BLaER1 (cell line): ENCODE results near the gene UBXN2A.

ENCODE experiments used
- H3K27ac ChIP-seq: shearing (Covaris generic); formaldehyde crosslinking; 2 replicates; pipeline ENCODE4 v1.8.1; 2022
- H3K27me3 ChIP-seq: shearing (Covaris generic); formaldehyde crosslinking; 2 replicates; pipeline ENCODE4 v1.8.1; 2022
- H3K36me3 ChIP-seq: shearing (Covaris generic); formaldehyde crosslinking; 2 replicates; pipeline ENCODE4 v1.8.1; 2022
- H3K4me1 ChIP-seq: shearing (Covaris generic); formaldehyde crosslinking; 2 replicates; pipeline ENCODE4 v1.8.1; 2022
- H3K4me2 ChIP-seq: shearing (Covaris generic); formaldehyde crosslinking; 2 replicates; pipeline ENCODE4 v1.8.1; 2022
- H3K4me3 ChIP-seq: shearing (Covaris generic); formaldehyde crosslinking; 2 replicates; pipeline ENCODE4 v1.8.1; 2022
- H3K9ac ChIP-seq: shearing (Covaris generic); formaldehyde crosslinking; 2 replicates; pipeline ENCODE4 v1.8.1; 2022
- H3K9me3 ChIP-seq: shearing (Covaris generic); formaldehyde crosslinking; 2 replicates; pipeline ENCODE4 v1.8.1; 2022
- H4K20me1 ChIP-seq: shearing (Covaris generic); formaldehyde crosslinking; 2 replicates; pipeline ENCODE4 v1.8.1; 2022
- Cebpa-rat ChIP-seq: shearing (Covaris generic); IDR thresholded peaks from 2 replicates; pipeline ENCODE4 v1.8.1; 2022

Gene UBXN2A

GRCh38 chr2:23939987-23940717 is at the start of gene UBXN2A:
TSS of gene UBXN2A (plus strand) at chr2:23940463. CDS start at chr2:23958315, 17,852 bp downstream.
- H3K36me3 ChIP-seq = peaks cover 13% of the 10 kb centered on the region
- H3K4me1 ChIP-seq = peaks cover 32% of the 10 kb centered on the region
- peak within 1 kb of the TSS; percentile 85 for H3K4me2 ChIP-seq
- H4K20me1 ChIP-seq = peaks cover 41% of the 10 kb centered on the region
- H3K27ac ChIP-seq = peak within 1 kb of the TSS; percentile 93
- no peak for TF ChIP-seq Cebpa-rat
- peak within 1 kb of the TSS; percentile 91 for H3K4me3 ChIP-seq
- H3K9me3 ChIP-seq = no peaks in the 10 kb centered on the region
- no peaks in the 10 kb centered on the region for H3K27me3 ChIP-seq
- H3K9ac ChIP-seq = peak within 1 kb of the TSS; percentile 96

GRCh38 chr2:23900133-23900532 is 40.1 kb upstream of the UBXN2A start:
- Histone ChIP-seq H3K9ac (no peak overlapping the region), H3K4me2 (no peak overlapping the region), H3K27ac (no peak overlapping the region), H3K4me3 (no peak overlapping the region), H3K4me1 (no peaks in the 10 kb centered on the region), H3K27me3 (no peaks in the 10 kb centered on the region), H4K20me1 (peaks cover 82% of the 10 kb centered on the region), H3K9me3 (peaks cover 23% of the 10 kb centered on the region), H3K36me3 (peaks cover 5% of the 10 kb centered on the region; the same call in 1 of the 2 replicates)
- no peak for TF ChIP-seq Cebpa-rat

GRCh38 chr2:23900541-23901322 is 39.5 kb upstream of the UBXN2A start:
- Histone ChIP-seq H3K36me3 (peaks cover 3% of the 10 kb centered on the region; the same call in 1 of the 2 replicates), H4K20me1 (peaks cover 86% of the 10 kb centered on the region), H3K4me1 (no peaks in the 10 kb centered on the region), H3K4me3 (no peak overlapping the region), H3K9ac (no peak overlapping the region), H3K4me2 (no peak overlapping the region), H3K27me3 (no peaks in the 10 kb centered on the region), H3K9me3 (peaks cover 23% of the 10 kb centered on the region), H3K27ac (no peak overlapping the region)
- no peak for TF ChIP-seq Cebpa-rat

- Histone ChIP-seq H4K20me1 (peaks cover 79% of the 10 kb centered on the region), H3K27me3 (no peaks in the 10 kb centered on the region), H3K9me3 (peaks cover 23% of the 10 kb centered on the region), H3K9ac (no peak overlapping the region), H3K4me3 (no peak overlapping the region), H3K36me3 (no peaks in the 10 kb centered on the region), H3K4me2 (no peak overlapping the region), H3K4me1 (no peaks in the 10 kb centered on the region), H3K27ac (no peak overlapping the region)
- no peak for TF ChIP-seq Cebpa-rat
Observed at GRCh38 chr2:23901966-23902846, 38.1 kb upstream of the UBXN2A start.

- no peaks in the 10 kb centered on the region for H3K36me3 ChIP-seq
- H4K20me1 ChIP-seq = peaks cover 71% of the 10 kb centered on the region
- peaks cover 17% of the 10 kb centered on the region for H3K9me3 ChIP-seq
- H3K4me1 ChIP-seq = no peaks in the 10 kb centered on the region
- no peak overlapping the region for H3K9ac ChIP-seq
- no peak overlapping the region for H3K4me2 ChIP-seq
- no peak for TF ChIP-seq Cebpa-rat
- no peak overlapping the region for H3K27ac ChIP-seq
- no peak overlapping the region for H3K4me3 ChIP-seq
- no peaks in the 10 kb centered on the region for H3K27me3 ChIP-seq
Observed at GRCh38 chr2:23903034-23903433, 37.2 kb upstream of the UBXN2A start.

- H3K9me3 ChIP-seq = peaks cover 12% of the 10 kb centered on the region
- no peak for TF ChIP-seq Cebpa-rat
- peaks cover 62% of the 10 kb centered on the region for H4K20me1 ChIP-seq
- no peak overlapping the region for H3K4me3 ChIP-seq
- no peak overlapping the region for H3K27ac ChIP-seq
- H3K4me1 ChIP-seq = no peaks in the 10 kb centered on the region
- H3K9ac ChIP-seq = no peak overlapping the region
- H3K4me2 ChIP-seq = no peak overlapping the region
- H3K27me3 ChIP-seq = no peaks in the 10 kb centered on the region
- 0 out of 2 replicates have a peak, but pooled peaks cover 2% of the 10 kb centered on the region for H3K36me3 ChIP-seq
Observed at GRCh38 chr2:23904215-23904614, 36.0 kb upstream of the UBXN2A start.

- H3K36me3 ChIP-seq = 0 out of 2 replicates have a peak, but pooled peaks cover 5% of the 10 kb centered on the region
- H3K9ac ChIP-seq = no peak overlapping the region
- no peak overlapping the region for H3K27ac ChIP-seq
- peaks cover 9% of the 10 kb centered on the region; the same call in 1 of the 2 replicates for H3K9me3 ChIP-seq
- no peak overlapping the region for H3K4me3 ChIP-seq
- H4K20me1 ChIP-seq = peaks cover 63% of the 10 kb centered on the region
- no peaks in the 10 kb centered on the region for H3K27me3 ChIP-seq
- TF ChIP-seq Cebpa-rat = no peak
- H3K4me1 ChIP-seq = no peaks in the 10 kb centered on the region
- no peak overlapping the region for H3K4me2 ChIP-seq
Observed at GRCh38 chr2:23904692-23905091, 35.6 kb upstream of the UBXN2A start.

GRCh38 chr2:23905155-23905554 is 35.1 kb upstream of the UBXN2A start:
- Histone ChIP-seq H3K9ac (no peak overlapping the region), H3K4me2 (no peak overlapping the region), H3K27ac (no peak overlapping the region), H3K4me1 (no peaks in the 10 kb centered on the region), H3K9me3 (peaks cover 7% of the 10 kb centered on the region; the same call in 1 of the 2 replicates), H3K27me3 (no peaks in the 10 kb centered on the region), H4K20me1 (peaks cover 68% of the 10 kb centered on the region), H3K4me3 (no peak overlapping the region), H3K36me3 (0 out of 2 replicates have a peak, but pooled peaks cover 5% of the 10 kb centered on the region)
- TF ChIP-seq Cebpa-rat = no peak

- H3K4me2 ChIP-seq = no peak overlapping the region
- no peak overlapping the region for H3K4me3 ChIP-seq
- H3K4me1 ChIP-seq = peaks cover 9% of the 10 kb centered on the region
- peaks cover 13% of the 10 kb centered on the region; the same call in 1 of the 2 replicates for H3K36me3 ChIP-seq
- 0 out of 2 replicates have a peak, but pooled peaks cover 6% of the 10 kb centered on the region for H3K9me3 ChIP-seq
- no peak overlapping the region for H3K27ac ChIP-seq
- peaks cover 75% of the 10 kb centered on the region for H4K20me1 ChIP-seq
- no peaks in the 10 kb centered on the region for H3K27me3 ChIP-seq
- H3K9ac ChIP-seq = no peak overlapping the region
- TF ChIP-seq Cebpa-rat = no peak
Observed at GRCh38 chr2:23912054-23912453, 28.2 kb upstream of the UBXN2A start.
